Liver (tissue), 9 donors: ENCODE data around the gene ROPN1B. TPM values are rescaled to one million over a fixed set of nuclear protein-coding genes. Genes with fewer than 3 reads are reported as not detected.

Experiments used
- DNase-seq: peaks from one replicate; pipeline ENCODE4 v3.0.0-alpha.2; 2017; ENCODE audit warnings: low spot score
- H3K27ac ChIP-seq, 2 donors: one replicate each; pipeline ENCODE4 v1.7.0; 2013; ENCODE audit warnings: inconsistent platforms in 2 of 2, low read length in 2 of 2, control low read depth in 1 of 2, low read depth in 1 of 2, mild to moderate bottlenecking in 1 of 2
- H3K27me3 ChIP-seq, 4 donors: one replicate each; pipeline versions ENCODE4 v1.6.1 to v1.7.0; 2013; ENCODE audit warnings: low read length in 3 of 4, inconsistent platforms in 1 of 4, mild to moderate bottlenecking in 1 of 4, moderate library complexity in 1 of 4; ENCODE audit not compliant: control insufficient read depth in 4 of 4, insufficient read depth in 4 of 4
- H3K36me3 ChIP-seq, 4 donors: one replicate each; pipeline versions ENCODE4 v1.6.1 to v1.7.0; 2013; ENCODE audit warnings: low read length in 3 of 4, mild to moderate bottlenecking in 3 of 4, low read depth in 1 of 4, moderate library complexity in 1 of 4; ENCODE audit not compliant: control insufficient read depth in 4 of 4, insufficient read depth in 3 of 4
- H3K4me1 ChIP-seq, 4 donors: one replicate each; pipeline versions ENCODE4 v1.6.1 to v1.7.0; 2013; ENCODE audit warnings: low read length in 3 of 4, mild to moderate bottlenecking in 3 of 4, moderate library complexity in 1 of 4; ENCODE audit not compliant: control insufficient read depth in 4 of 4, insufficient read depth in 4 of 4
- H3K4me3 ChIP-seq, 3 donors: one replicate each; pipeline versions ENCODE4 v1.6.1 to v1.7.0; 2013; ENCODE audit warnings: low read length in 3 of 3, control low read depth in 1 of 3, low read depth in 1 of 3, mild to moderate bottlenecking in 1 of 3
- H3K9ac ChIP-seq, 2 donors: one replicate each; pipeline ENCODE4 v1.7.0; 2013; ENCODE audit warnings: low read length in 2 of 2, mild to moderate bottlenecking in 2 of 2, moderate library complexity in 2 of 2, control low read depth in 1 of 2, low read depth in 1 of 2
- H3K9me3 ChIP-seq, 4 donors: one replicate each; pipeline versions ENCODE4 v1.6.1 to v1.7.0; 2013; ENCODE audit warnings: low read length in 3 of 4; ENCODE audit not compliant: control insufficient read depth in 4 of 4
- CTCF ChIP-seq: fragments of 150-350 bp; IDR thresholded peaks from 2 replicates; pipeline ENCODE4 v1.5.1; 2017; ENCODE audit warnings: improper control_type of control experiment, low read depth, low read length; ENCODE audit not compliant: missing input control
- EGR1 ChIP-seq, 2 donors: IDR thresholded peaks; 2 replicates each; pipeline ENCODE4 v1.6.1; 2016 to 2018; ENCODE audit warnings: antibody characterized with exemption in 2 of 2, low read depth in 2 of 2
- FOXA1 ChIP-seq: IDR thresholded peaks from 2 replicates; pipeline ENCODE4 v1.6.1; 2016; ENCODE audit warnings: antibody characterized with exemption
- GABPA ChIP-seq, 2 donors: IDR thresholded peaks in 1 of 2; conservative IDR thresholded peaks in 1 of 2; 2 replicates each; pipeline ENCODE4 v1.6.1; 2016; ENCODE audit warnings: antibody characterized with exemption in 2 of 2, mild to moderate bottlenecking in 1 of 2, moderate library complexity in 1 of 2
- HNF4A ChIP-seq, 2 donors: conservative IDR thresholded peaks; 2 replicates each; pipeline ENCODE4 v1.6.1; 2016; ENCODE audit warnings: antibody characterized with exemption in 2 of 2, mild to moderate bottlenecking in 2 of 2
- HNF4G ChIP-seq: IDR thresholded peaks from 2 replicates; pipeline ENCODE4 v1.6.1; 2016; ENCODE audit warnings: antibody characterized with exemption
- JUND ChIP-seq, 2 donors: IDR thresholded peaks; 2 replicates each; pipeline ENCODE4 v1.6.1; 2016; ENCODE audit warnings: antibody characterized with exemption in 2 of 2
- MAX ChIP-seq: IDR thresholded peaks from 2 replicates; pipeline ENCODE4 v1.6.1; 2016; ENCODE audit warnings: antibody characterized with exemption
- NR2F2 ChIP-seq: IDR thresholded peaks from 2 replicates; pipeline ENCODE4 v1.6.1; 2016; ENCODE audit warnings: antibody characterized with exemption
- RAD21 ChIP-seq, 2 donors: IDR thresholded peaks; 2 replicates each; pipeline ENCODE4 v1.6.1; 2016; ENCODE audit warnings: antibody characterized with exemption in 2 of 2, mild to moderate bottlenecking in 2 of 2
- SP1 ChIP-seq: IDR thresholded peaks from 2 replicates; pipeline ENCODE4 v1.6.1; 2018; ENCODE audit warnings: antibody characterized with exemption, mild to moderate bottlenecking
- TAF1 ChIP-seq: conservative IDR thresholded peaks from 2 replicates; pipeline ENCODE4 v1.6.1; 2016; ENCODE audit warnings: antibody characterized with exemption, mild to moderate bottlenecking
- YY1 ChIP-seq: IDR thresholded peaks from 2 replicates; pipeline ENCODE4 v1.6.1; 2016; ENCODE audit warnings: antibody characterized with exemption, mild to moderate bottlenecking
- ZBTB33 ChIP-seq: IDR thresholded peaks from 2 replicates; pipeline ENCODE4 v1.6.1; 2016; ENCODE audit warnings: antibody characterized with exemption
- WGBS: extraction: QIAGEN DNeasy Blood & Tissue Kit; methylation state at CpG from one replicate; pipeline ENCODE4 v1.1.7; 2013; 5-methylcytosine and 5-hydroxymethylcytosine counted together
- polyA plus RNA-seq, 2 donors: library from polyadenylated mRNA; stranded (reverse) in 1 of 2; unstranded in 1 of 2; fragments of 200-250 nt in 1 of 2; fragments of >200 nt in 1 of 2; fragmentation: Nextera tagmentation in 1 of 2; extraction: Ambion mirVana in 1 of 2; gene quantifications; one replicate each; pipeline versions ENCODE4 v1.2.1 to v1.2.3, GENCODE V29; 2013 to 2015
- total RNA-seq, 2 donors: library from RNA; depleted of rRNA; stranded (reverse); fragments of >200 nt; gene quantifications; one replicate each; pipeline ENCODE4 v1.2.3, GENCODE V29; 2014
- TF ChIP-seq, protein P1 (sequence below): IDR thresholded peaks from 2 replicates; pipeline ENCODE4 v1.6.1; 2016; ENCODE audit warnings: antibody characterized with exemption, mild to moderate bottlenecking
- TF ChIP-seq, protein P2 (sequence below): IDR thresholded peaks from 2 replicates; pipeline ENCODE4 v1.6.1; 2016; ENCODE audit warnings: antibody characterized with exemption
- donor health status: healthy.
- donor health status: healthy.
- donor health status: healthy.
- donor health status: healthy.
- donor health status: healthy.

ROPN1B gene
- total and polyA plus RNA-seq, 4 donors: 0.69 to 0.84 (median 0.72) TPM; not detected in 1

- no peak for TF ChIP-seq EGR1 (IDR thresholded peaks at IDR 0.05; ENCODE audit: low read depth in 2 of 2)
- no peak for TF ChIP-seq MAX
- TF ChIP-seq ZBTB33: no peak
- Histone ChIP-seq H3K9me3 (no peaks in the 10 kb centered on the region), H3K4me1 (no peaks in the 10 kb centered on the region), H3K27ac (no peak overlapping the region), H3K9ac (no peak overlapping the region), H3K36me3 (peaks cover 0 to 8% (median 0%) of the 10 kb centered on the region in 4 donors), H3K27me3 (no peaks in the 10 kb centered on the region), H3K4me3 (no peak overlapping the region)
- WGBS: 94% methylated on average over 9 of the region's 9 CpGs
- DNase-seq: no peak
Measured at GRCh38 chr3:126017362-126017761, 48.4 kb downstream of the ROPN1B start.

DNA sequence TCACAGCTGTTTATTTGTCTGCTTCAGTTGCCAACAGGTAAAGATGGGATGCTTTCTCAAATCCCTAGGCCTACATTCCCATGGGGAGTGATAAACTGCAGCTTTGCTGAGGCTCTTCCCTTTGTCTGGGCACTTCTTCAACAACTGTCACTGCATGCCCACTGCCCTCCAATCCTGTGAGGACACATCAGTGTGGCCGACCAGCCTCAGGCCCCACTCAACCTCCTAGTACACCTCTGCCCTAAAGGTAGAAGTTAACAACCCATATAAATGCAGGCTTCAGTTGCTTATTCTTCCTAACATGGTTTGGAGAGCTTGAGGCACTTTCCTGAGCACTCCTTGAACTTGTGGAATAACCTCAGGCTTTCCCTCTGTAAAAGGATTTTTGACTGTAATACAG is 49.6 kb downstream of the ROPN1B start:
- no peaks in the 10 kb centered on the region for H3K4me1 ChIP-seq
- TF ChIP-seq, protein P1, sequence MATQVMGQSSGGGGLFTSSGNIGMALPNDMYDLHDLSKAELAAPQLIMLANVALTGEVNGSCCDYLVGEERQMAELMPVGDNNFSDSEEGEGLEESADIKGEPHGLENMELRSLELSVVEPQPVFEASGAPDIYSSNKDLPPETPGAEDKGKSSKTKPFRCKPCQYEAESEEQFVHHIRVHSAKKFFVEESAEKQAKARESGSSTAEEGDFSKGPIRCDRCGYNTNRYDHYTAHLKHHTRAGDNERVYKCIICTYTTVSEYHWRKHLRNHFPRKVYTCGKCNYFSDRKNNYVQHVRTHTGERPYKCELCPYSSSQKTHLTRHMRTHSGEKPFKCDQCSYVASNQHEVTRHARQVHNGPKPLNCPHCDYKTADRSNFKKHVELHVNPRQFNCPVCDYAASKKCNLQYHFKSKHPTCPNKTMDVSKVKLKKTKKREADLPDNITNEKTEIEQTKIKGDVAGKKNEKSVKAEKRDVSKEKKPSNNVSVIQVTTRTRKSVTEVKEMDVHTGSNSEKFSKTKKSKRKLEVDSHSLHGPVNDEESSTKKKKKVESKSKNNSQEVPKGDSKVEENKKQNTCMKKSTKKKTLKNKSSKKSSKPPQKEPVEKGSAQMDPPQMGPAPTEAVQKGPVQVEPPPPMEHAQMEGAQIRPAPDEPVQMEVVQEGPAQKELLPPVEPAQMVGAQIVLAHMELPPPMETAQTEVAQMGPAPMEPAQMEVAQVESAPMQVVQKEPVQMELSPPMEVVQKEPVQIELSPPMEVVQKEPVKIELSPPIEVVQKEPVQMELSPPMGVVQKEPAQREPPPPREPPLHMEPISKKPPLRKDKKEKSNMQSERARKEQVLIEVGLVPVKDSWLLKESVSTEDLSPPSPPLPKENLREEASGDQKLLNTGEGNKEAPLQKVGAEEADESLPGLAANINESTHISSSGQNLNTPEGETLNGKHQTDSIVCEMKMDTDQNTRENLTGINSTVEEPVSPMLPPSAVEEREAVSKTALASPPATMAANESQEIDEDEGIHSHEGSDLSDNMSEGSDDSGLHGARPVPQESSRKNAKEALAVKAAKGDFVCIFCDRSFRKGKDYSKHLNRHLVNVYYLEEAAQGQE: no peak
- TF ChIP-seq, protein P2, sequence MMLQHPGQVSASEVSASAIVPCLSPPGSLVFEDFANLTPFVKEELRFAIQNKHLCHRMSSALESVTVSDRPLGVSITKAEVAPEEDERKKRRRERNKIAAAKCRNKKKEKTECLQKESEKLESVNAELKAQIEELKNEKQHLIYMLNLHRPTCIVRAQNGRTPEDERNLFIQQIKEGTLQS: no peak
- TF ChIP-seq SP1 (no peak), ZBTB33 (no peak), YY1 (no peak), HNF4A (conservative IDR thresholded peaks at IDR 0.05) (no peak), HNF4G (no peak), TAF1 (no peak), MAX (no peak), NR2F2 (no peak), FOXA1 (no peak), RAD21 (IDR thresholded peaks at IDR 0.05) (no peak), CTCF (no peak), JUND (IDR thresholded peaks at IDR 0.05) (no peak), GABPA (IDR thresholded peaks at IDR 0.05 in 1 of 2, conservative IDR thresholded peaks at IDR 0.05 in 1 of 2) (no peak), EGR1 (IDR thresholded peaks at IDR 0.05; ENCODE audit: low read depth in 2 of 2) (no peak)
- no peaks in the 10 kb centered on the region for H3K9me3 ChIP-seq
- no peak overlapping the region for H3K9ac ChIP-seq
- WGBS: 91% methylated on average over 1 of the region's 1 CpG
- no peaks in the 10 kb centered on the region for H3K27me3 ChIP-seq
- H3K36me3 ChIP-seq: peaks cover 0 to 7% (median 0%) of the 10 kb centered on the region in 4 donors
- no peak overlapping the region for H3K27ac ChIP-seq
- no peak overlapping the region for H3K4me3 ChIP-seq
- no peak for DNase-seq
